Glomerular visceral epithelial cell (primary cell): ENCODE measurements around the gene FUCA2.

Source experiments
- DNase-seq: peaks from one replicate; pipeline ENCODE4 v3.0.0-alpha.2; 2016; ENCODE audit errors: extremely low spot score

Gene FUCA2

GRCh38 chr6:143510991-143511891 lies at the start of gene FUCA2:
Gene FUCA2, minus strand, starts transcription at chr6:143511720. Its CDS starts 86 bp downstream, at chr6:143511634.
- DNase-seq, result peak; percentile 91

DNA sequence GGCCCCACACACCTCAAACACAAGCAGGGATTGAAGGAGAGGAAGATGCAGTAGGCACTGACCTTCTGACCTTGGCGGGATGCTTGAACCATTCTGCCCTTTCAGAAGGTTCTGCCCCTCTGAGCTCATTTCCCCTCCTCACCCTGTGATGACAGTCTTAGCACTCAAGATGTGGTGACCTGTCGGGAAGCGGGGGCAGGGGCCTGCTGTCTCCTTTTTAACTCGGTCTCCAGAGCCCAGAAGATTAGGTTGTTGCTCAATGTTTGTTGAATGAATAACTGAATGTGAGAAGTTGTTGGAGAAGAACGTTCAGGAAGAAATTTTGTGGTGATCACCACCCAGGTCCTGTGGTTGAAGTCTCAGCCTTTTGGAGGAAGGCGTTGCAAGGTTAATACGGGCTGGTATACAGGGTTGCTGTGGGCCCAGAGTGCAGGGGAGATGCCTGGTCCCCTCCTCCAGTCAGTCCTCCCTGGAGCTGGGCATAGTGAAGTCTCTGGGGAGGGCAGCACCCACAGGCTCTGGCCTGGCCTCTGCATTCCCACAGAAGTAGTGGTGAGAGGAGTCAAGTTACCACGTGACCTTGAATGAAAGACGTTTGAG lies 49.7 kb upstream of the FUCA2 start:
- no peak for DNase-seq

GRCh38 chr6:143559051-143559660 lies 47.6 kb upstream of the FUCA2 start:
- no peak for DNase-seq

DNA sequence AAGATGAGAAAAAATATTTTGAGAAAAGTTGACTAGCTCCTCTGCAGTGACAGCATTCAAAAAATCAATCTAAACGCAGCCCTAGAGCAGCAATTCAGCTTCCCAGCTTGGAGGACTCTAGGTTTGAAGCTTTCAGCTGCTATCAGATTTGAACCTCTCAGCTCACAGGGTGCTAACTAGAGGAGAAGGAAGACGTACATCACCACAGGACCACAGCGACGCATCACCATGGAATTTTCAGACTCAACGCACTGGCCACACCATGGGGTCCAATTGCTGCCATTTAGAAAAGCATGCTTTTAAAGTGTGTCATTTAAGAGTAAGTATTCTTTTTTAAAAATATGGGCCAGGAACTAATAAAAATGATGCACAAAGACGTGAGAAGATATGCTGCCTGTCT lies 45.0 kb upstream of the FUCA2 start:
- peak; percentile 80 for DNase-seq

- no peak for DNase-seq
These were observed 44.1 kb upstream of the FUCA2 start for GRCh38 chr6:143555582-143555981.

GRCh38 chr6:143555071-143555492 lies 43.6 kb upstream of the FUCA2 start:
- DNase-seq, result no peak

DNA sequence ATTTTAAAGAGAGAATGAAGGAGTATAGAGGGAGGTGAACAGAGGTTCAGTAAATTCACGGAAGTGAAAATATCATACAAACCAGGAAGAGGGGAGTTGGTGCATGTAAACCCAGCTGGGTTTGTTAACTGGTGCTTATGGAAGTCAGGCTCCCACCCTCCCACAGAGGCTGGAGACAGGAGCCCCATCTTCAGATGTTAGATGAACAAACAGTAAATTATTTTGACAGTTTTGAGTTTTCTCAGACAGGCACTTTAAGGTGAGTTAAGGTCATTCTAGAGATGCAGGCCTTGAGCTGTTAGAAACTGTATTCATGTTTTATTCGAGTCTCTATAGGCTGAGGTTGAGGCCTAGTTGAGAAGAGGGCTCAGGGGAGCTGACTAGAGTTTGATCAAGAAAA lies 41.8 kb upstream of the FUCA2 start:
- DNase-seq, result no peak

- no peak for DNase-seq
These were observed 38.4 kb upstream of the FUCA2 start for GRCh38 chr6:143549949-143550268.

GRCh38 chr6:143549221-143549948 lies 37.9 kb upstream of the FUCA2 start:
- peak; percentile 46 for DNase-seq

- DNase-seq, result no peak
These were observed 35.1 kb upstream of the FUCA2 start for GRCh38 chr6:143546599-143546998.

GRCh38 chr6:143545976-143546547 lies 34.5 kb upstream of the FUCA2 start:
- DNase-seq, result peak; percentile 21

DNA sequence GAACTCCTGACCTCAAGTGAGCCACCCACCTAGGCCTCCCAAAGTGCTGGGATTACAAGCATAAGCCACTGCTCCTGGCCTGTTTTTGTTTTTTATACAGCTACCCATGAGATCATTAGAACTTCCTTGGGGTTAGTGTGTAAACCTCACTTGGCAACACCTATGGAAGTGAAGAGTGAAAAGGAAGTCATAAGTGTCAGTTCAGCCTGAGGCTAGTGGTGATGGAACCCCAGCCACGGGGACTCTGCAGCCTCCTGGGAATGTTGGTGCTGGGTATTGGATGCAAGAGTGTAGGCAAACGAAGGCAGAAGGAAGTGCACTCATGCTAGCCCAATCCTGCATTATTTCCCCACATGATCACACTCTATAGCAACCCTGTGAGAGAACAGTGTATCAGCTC lies 33.6 kb upstream of the FUCA2 start:
- no peak for DNase-seq

GRCh38 chr6:143544011-143544696 lies 32.6 kb upstream of the FUCA2 start:
- DNase-seq, result no peak

GRCh38 chr6:143543435-143543834 lies 31.9 kb upstream of the FUCA2 start:
- DNase-seq, result no peak

- DNase-seq, result no peak
These were observed 31.4 kb upstream of the FUCA2 start for GRCh38 chr6:143542888-143543287.

DNA sequence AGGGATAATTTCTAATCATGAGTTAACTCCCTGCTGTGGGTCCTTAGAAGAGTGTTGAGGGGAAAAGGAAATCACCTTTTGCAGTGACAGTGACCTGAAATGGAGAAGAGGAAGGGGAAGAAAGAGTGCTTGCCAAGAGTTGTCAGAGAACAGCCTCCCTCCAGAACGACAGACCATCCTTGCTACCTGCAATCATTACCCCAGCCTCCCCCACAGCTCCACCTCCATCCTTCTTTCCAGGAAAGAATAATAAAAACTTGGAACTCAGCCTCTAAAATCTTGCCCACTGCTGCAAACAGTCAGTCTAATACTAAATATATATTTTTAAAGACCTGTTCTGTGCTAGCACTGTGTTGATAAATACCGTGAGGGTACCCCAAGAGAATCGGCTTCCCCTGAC lies 28.7 kb upstream of the FUCA2 start:
- no peak for DNase-seq

DNA sequence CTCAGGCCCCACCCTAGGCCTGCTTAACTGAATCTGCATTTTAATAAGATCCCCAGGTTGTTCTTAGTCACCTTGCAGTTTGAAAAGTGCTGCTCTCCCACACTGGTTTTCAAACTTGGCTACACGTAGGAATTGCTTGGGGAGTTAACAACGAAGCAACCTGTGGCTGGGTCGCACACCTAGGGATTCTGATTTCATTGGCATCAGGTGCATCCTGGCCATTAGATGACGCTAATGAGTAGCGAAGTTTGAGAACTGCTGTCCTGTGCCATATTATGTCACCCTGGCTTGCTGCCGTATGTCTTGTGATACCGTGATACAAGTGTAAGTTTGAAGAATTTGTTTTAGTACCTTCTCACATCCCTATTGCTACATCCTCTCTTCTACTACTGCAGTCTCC lies 28.2 kb upstream of the FUCA2 start:
- DNase-seq, result no peak

DNA sequence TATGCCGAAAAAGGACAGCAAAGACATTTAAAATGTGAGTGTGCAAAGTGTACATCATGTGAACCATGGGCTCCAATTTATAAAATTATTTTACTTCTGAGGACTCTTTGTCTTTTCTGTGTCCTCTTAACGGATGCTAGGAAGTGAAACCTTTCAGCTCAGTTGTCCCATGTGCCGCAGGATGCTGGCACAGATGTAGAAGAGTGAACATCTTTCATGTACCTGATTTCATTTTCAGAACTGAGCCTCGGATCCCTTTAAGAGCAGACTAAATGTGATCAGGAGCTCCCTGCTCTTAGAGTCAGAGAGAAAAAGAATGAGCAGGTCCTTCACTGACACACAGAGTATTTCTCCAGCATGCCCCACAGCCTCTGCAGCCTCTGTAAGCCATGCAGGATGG lies 27.6 kb upstream of the FUCA2 start:
- no peak for DNase-seq

DNA sequence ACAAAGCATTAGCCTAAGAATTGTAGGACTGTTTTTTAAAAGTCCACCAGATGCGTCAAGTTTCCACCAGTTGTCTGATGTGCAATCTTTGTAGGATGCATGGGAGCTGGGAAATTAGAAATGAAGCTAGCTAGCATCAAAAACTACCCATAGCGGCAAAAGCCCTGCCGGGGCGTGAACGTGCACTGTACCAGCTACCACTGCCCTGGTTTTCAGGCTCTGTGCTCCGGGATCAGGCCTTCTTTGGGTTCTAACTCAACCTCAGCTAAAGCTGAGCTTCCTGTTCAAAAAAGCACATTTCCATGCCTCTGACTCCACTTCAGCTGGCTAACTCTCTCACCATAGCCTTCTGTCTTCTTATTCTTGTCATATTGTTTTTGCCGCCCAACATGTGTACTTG lies 26.9 kb upstream of the FUCA2 start:
- no peak for DNase-seq

GRCh38 chr6:143536866-143537691 lies 25.6 kb upstream of the FUCA2 start:
- DNase-seq, result peak; percentile 70
